ENCODE results near the gene CENPX. TPM values are rescaled to one million over a fixed set of nuclear protein-coding genes. Genes with fewer than 3 reads are reported as not detected.
A peak's percentile ranks its signal among the peaks of the same experiment; 100 is the strongest.

Gene CENPX
- total and polyA plus RNA-seq, 2 of the 13 experiments (the other 11 are each of a cell fraction or from before 2014, with no cell fraction given), result 92.7 to 170 TPM

DNA sequence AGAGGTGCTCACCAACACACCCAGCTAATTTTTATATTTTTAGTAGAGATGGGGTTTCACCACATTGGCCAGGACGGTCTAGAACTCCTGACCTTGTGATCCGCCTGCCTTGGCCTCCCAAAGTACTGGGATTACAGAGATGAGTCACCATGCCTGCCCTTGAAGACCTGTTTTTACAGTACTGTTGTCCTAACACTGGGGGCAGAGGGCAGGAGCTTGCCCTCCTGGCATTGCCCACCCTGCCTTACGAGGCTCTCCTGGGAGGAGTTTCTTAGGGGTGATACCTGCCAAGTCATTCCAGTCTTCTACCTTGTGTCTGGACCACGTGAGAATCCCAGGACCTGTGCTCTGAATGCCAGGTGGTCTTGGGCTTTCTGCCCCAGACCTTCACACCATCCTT lies 42.6 kb downstream of the CENPX start (continued):
- no peak for TF ChIP-seq EHMT2 (IDR thresholded peaks at IDR 0.05; ENCODE audit: borderline replicate concordance, low read depth, low read length)
- TF ChIP-seq NFATC3 (CRISPR knock-in tag; IDR thresholded peaks at IDR 0.05), result 0 out of 2 replicates have a peak, but pooled peaks have one; percentile 27
- TF ChIP-seq MED8 (CRISPR knock-in tag; IDR thresholded peaks at IDR 0.05; ENCODE audit: insufficient replicate concordance), result no peak
- no peak for TF ChIP-seq ZNF746 (CRISPR knock-in tag; IDR thresholded peaks at IDR 0.05)
- TF ChIP-seq ZNF576 (CRISPR knock-in tag; IDR thresholded peaks at IDR 0.05), result no peak
- no peak for TF ChIP-seq ZNF275 (CRISPR knock-in tag; IDR thresholded peaks at IDR 0.05; ENCODE audit: borderline replicate concordance)
- no peak for TF ChIP-seq ZNF3 (CRISPR knock-in tag; IDR thresholded peaks at IDR 0.05)
- TF ChIP-seq FOSL2 (CRISPR knock-in tag; IDR thresholded peaks at IDR 0.05), result peak; percentile 87
- TF ChIP-seq FLYWCH1 (CRISPR knock-in tag; IDR thresholded peaks at IDR 0.05), result no peak
- TF ChIP-seq CEBPZ (IDR thresholded peaks at IDR 0.05; ENCODE audit: low read length), result no peak

All from HepG2 (cell line).